MCF 10A (cell line): Measurements from ENCODE around the gene COL26A1. TPM values are rescaled to one million over a fixed set of nuclear protein-coding genes. Genes with fewer than 3 reads are reported as not detected.

Experiments
- BruUV-seq: library from RNA; stranded (reverse); fragments of 400-500 nt; replicated peaks from 2 replicates; lab custom pipeline; 2021; lab: Mats Ljungman, UMichigan
- CTCF ChIA-PET: fragments of 300-600 bp; sonication (Branson Sonifier 250); formaldehyde crosslinking; extraction: SDS; loops from one replicate; lab custom pipeline; 2021; ENCODE audit warnings: antibody characterized with exemption, inconsistent platforms; lab: Yijun Ruan, JAX
- POLR2A ChIA-PET: fragments of 300-600, 350-650 bp; sonication (Branson Sonifier 250); formaldehyde crosslinking; extraction: SDS; loops from one replicate; lab custom pipeline; 2020; ENCODE audit warnings: antibody characterized with exemption, inconsistent platforms; lab: Yijun Ruan, JAX
- DNase-seq: peaks from one replicate; pipeline ENCODE4 v3.0.0-alpha.2; 2018; ENCODE audit not compliant: unreplicated experiment
- H3K27ac Mint-ChIP-seq: one replicate; pipeline ENCODE4 v1.8.0; 2022; ENCODE audit warnings: mild to moderate bottlenecking, low read depth, mixed read lengths; ENCODE audit not compliant: unreplicated experiment
- H3K27me3 Mint-ChIP-seq: one replicate; pipeline ENCODE4 v1.8.0; 2022; ENCODE audit warnings: mixed read lengths; ENCODE audit not compliant: insufficient read depth, unreplicated experiment
- H3K36me3 Mint-ChIP-seq: one replicate; pipeline ENCODE4 v1.8.0; 2022; ENCODE audit warnings: mild to moderate bottlenecking, moderate library complexity, mixed read lengths; ENCODE audit not compliant: insufficient read depth, unreplicated experiment
- H3K4me1 Mint-ChIP-seq: one replicate; pipeline ENCODE4 v1.8.0; 2022; ENCODE audit warnings: mixed read lengths; ENCODE audit not compliant: insufficient read depth, unreplicated experiment
- H3K4me3 Mint-ChIP-seq: one replicate; pipeline ENCODE4 v1.8.0; 2022; ENCODE audit warnings: mild to moderate bottlenecking, moderate library complexity, mixed read lengths; ENCODE audit not compliant: unreplicated experiment
- H3K9me3 Mint-ChIP-seq: one replicate; pipeline ENCODE4 v1.8.0; 2022; ENCODE audit warnings: mixed read lengths; ENCODE audit not compliant: unreplicated experiment
- CTCF ChIP-seq: fragments of 200-600 bp; IDR thresholded peaks from one replicate; pipeline ENCODE4 v1.8.0; 2022; ENCODE audit warnings: antibody characterized with exemption, mild to moderate bottlenecking; ENCODE audit not compliant: unreplicated experiment
- intact Hi-C: fragments of 100-400 bp; cut with micrococcal nuclease; formaldehyde crosslinking; loops from 2 replicates; pipeline ENCODE4 v1.14.1; 2022
- total RNA-seq: library from RNA; stranded (reverse); gene quantifications from 2 replicates; pipeline ENCODE4 v1.2.3, GENCODE V29; 2022

The COL26A1 gene
- total RNA-seq, 1 experiment from 2014 or later = not detected

- Mint-ChIP-seq H3K27me3 (peaks cover 49% of the 10 kb centered on the region), H3K4me1 (no peaks in the 10 kb centered on the region), H3K27ac (no peak overlapping the region), H3K4me3 (no peak overlapping the region), H3K36me3 (no peaks in the 10 kb centered on the region), H3K9me3 (no peaks in the 10 kb centered on the region)
- no peak for DNase-seq
- no peak for TF ChIP-seq CTCF
- ChIA-PET CTCF (interaction anchor here (0.7 kb wide), 1 partner anchor 1467 kb away, joined by 4 read pairs; no protein-coding TSS in a partner anchor), POLR2A (interaction anchor here (0.5 to 1.4 kb wide), 2 partner anchors 18 to 124 kb away, joined by 3 to 5 read pairs; no protein-coding TSS in a partner anchor)
- intact Hi-C loops = no loop called here
- BruUV-seq = no TSS peak
These were observed 36.0 kb downstream of the COL26A1 start for GRCh38 chr7:101398396-101399289.

GRCh38 chr7:101399759-101400158, 37.1 kb downstream of the COL26A1 start:
- Mint-ChIP-seq H3K27ac (no peak overlapping the region), H3K4me3 (no peak overlapping the region), H3K36me3 (no peaks in the 10 kb centered on the region), H3K27me3 (peaks cover 49% of the 10 kb centered on the region), H3K9me3 (no peaks in the 10 kb centered on the region), H3K4me1 (no peaks in the 10 kb centered on the region)
- ChIA-PET POLR2A (interaction anchor here (1.4 kb wide), 1 partner anchor 19 kb away, joined by 3 read pairs; no protein-coding TSS in a partner anchor), CTCF (no interaction called here)
- TF ChIP-seq CTCF = no peak
- DNase-seq = peak; percentile 22
- intact Hi-C loops = no loop called here
- BruUV-seq = no TSS peak

DNA sequence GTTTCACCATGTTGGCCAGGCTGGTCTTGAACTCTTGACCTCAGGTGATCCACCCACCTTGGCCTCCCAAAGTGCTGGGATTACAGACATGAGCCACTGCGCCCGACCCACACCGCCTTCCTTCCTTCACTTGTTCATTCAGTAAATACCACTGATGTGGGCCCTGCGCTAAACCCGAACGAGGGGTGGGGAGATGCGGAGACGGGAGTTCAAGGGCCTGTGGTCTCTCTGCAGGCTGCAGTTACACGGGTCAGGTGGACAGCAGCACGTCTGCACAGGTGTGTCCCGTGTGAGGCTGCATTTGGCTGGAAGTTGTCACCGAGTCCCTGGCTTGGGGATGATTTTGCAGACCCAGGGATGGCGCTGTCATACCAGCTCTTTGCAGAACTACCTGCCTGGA, 38.1 kb downstream of the COL26A1 start:
- intact Hi-C loops = no loop called here
- no peaks in the 10 kb centered on the region for H3K36me3 Mint-ChIP-seq
- CTCF ChIA-PET = interaction anchor here (0.6 kb wide), 2 partner anchors 24 to 470 kb away, joined by 3 read pairs; no protein-coding TSS in a partner anchor
- no peak overlapping the region for H3K27ac Mint-ChIP-seq
- H3K9me3 Mint-ChIP-seq = no peaks in the 10 kb centered on the region
- peaks cover 51% of the 10 kb centered on the region for H3K27me3 Mint-ChIP-seq
- H3K4me1 Mint-ChIP-seq = no peaks in the 10 kb centered on the region
- BruUV-seq = no TSS peak
- no peak overlapping the region for H3K4me3 Mint-ChIP-seq
- TF ChIP-seq CTCF = no peak
- POLR2A ChIA-PET = no interaction called here
- DNase-seq = no peak

DNA sequence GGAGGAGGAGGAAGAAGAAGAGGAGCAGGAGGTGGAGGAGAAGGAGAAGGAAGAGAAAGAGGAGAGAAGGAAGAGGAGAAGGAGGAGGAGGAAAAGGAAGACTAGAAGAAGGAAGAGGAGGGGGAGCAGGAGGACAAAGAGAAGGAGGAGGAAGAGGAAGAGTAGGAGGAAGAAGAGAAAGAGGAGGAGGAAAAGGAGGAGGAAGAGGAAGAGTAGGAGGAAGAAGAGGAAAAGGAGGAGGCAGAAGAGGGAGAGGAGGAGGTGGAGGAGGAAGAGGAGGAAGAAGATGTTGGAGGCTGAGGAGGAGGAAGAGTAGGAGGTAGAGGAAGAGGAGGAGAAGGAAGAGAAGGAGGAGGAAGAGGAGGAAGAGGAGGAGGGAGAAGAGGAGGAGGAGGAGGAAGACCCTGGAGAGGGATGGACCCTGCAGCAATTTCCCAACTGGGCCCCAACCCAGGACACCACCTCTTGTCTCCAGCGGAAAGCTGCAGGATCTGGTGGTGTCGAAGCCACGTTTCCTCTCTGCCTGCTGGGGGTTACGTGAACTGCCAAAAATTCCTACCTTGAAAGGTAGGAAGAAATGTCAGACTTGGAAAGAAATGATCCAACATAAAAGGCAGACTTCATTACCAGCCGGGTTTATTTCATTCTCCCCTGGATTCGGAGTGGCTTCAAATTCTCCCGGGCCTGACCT, 38.9 kb downstream of the COL26A1 start:
- Mint-ChIP-seq H3K9me3 (no peaks in the 10 kb centered on the region), H3K4me3 (no peak overlapping the region), H3K27ac (no peak overlapping the region), H3K36me3 (no peaks in the 10 kb centered on the region), H3K27me3 (peaks cover 55% of the 10 kb centered on the region), H3K4me1 (no peaks in the 10 kb centered on the region)
- no peak for TF ChIP-seq CTCF
- BruUV-seq = no TSS peak
- intact Hi-C loops = no loop called here
- POLR2A ChIA-PET = no interaction called here
- no peak for DNase-seq
- CTCF ChIA-PET = interaction anchor here (0.6 kb wide), 1 partner anchor 471 kb away, joined by 3 read pairs; no protein-coding TSS in a partner anchor
